Fibroblast of mammary gland (primary cell): ENCODE data around the gene DLG1.

Experiments used
- DNase-seq: peaks from one replicate; pipeline ENCODE4 v3.0.0-alpha.2; 2010; ENCODE audit warnings: low read depth
- H3K4me3 ChIP-seq: 2 replicates; pipeline ENCODE4 v1.5.1; 2011; ENCODE audit warnings: low read depth, mild to moderate bottlenecking, low read length, moderate library complexity; ENCODE audit not compliant: control insufficient read depth
- CTCF ChIP-seq: conservative IDR thresholded peaks from 2 replicates; pipeline ENCODE4 v1.5.1; 2011; ENCODE audit warnings: low read depth, low read length, inconsistent platforms; ENCODE audit not compliant: control insufficient read depth, insufficient read depth

The DLG1 gene

DNA sequence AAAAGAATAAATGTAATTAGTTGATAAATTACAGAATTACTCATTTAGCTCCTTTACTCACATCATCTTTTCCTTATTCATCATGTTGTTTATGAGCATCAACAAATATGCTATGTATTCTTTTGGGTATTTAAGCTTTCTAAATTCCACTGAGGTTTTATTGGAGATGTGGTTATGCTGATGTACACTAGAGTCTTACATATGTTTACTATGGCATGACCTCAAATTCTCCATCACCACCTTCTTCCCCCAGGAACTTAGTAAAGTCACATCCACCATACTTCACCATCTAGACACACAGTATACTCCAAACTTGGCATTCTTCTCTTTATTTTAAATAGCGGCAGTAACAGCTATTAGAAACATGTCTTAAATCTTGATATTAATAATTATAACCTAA, 194.6 kb downstream of the DLG1 start:
- peak; percentile 13 for DNase-seq
- no peak for TF ChIP-seq CTCF
- H3K4me3 ChIP-seq = no peak overlapping the region

DNA sequence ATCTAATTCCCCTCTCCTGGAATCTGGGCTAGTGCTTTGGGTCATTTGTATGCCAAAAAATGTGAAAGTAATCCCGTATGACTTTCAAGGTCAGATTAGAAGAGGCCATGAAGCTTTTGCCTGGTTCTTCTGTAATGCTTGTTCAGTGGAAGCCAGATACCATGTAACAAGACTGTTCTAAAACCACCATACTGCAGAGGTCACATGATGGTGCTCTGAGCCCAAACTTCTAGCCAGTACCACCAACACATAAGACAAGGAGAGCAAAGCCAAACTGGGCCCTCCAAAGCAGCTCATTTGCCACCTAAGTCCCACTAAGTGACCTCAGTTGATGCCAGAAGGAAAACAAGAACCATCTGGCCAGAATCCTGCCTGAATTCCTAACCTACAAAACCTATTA, 204.5 kb downstream of the DLG1 start:
- DNase-seq = no peak
- TF ChIP-seq CTCF = no peak
- H3K4me3 ChIP-seq = no peak overlapping the region

- no peak overlapping the region for H3K4me3 ChIP-seq
- DNase-seq = no peak
- TF ChIP-seq CTCF = no peak
These were observed 210.0 kb downstream of the DLG1 start for GRCh38 chr3:197088370-197088769.

- no peak for TF ChIP-seq CTCF
- no peak for DNase-seq
- H3K4me3 ChIP-seq = no peak overlapping the region
These were observed 213.3 kb downstream of the DLG1 start for GRCh38 chr3:197085137-197085536.

DNA sequence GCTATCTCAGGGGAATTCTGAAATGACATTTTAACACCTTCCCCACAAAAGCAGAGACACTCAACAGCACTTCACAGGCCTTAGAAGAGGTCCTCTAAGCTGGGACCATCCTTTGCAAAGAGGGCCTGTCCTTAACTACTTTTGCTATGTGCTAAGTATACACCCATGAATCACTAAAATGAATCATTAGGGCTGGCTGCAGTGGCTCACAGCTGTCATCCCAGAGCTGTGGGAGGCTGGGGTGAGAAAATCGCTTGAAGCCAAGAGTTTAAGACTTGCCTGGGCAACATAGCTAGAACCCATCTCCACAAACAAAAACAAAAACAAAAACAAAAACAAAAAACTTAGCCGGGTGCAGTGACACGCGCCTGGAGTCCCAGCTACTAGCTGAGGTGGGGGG, 214.9 kb downstream of the DLG1 start:
- no peak overlapping the region for H3K4me3 ChIP-seq
- no peak for TF ChIP-seq CTCF
- peak; percentile 90 for DNase-seq

GRCh38 chr3:197082871-197083270, 215.5 kb downstream of the DLG1 start:
- no peak for TF ChIP-seq CTCF
- peak; percentile 72 for DNase-seq
- no peak overlapping the region for H3K4me3 ChIP-seq

DNA sequence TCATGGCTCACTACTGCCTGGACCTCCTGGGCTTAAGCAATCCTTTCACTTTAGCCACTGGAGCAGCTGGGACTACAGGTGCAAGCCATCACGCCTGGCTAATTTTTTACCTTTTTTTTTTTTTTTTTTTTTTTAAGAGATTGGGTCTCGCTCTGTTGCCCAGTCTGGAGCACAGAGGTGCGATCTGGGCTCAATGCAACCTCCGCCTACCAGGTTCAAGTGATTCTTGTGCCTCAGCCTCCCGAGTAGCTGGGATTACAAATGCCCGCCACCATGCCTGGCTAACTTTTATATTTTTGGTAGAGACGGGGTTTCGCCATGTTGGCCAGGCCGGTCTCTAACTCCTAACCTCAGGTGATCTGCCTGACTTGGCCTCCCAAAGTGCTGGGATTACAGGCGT, 218.1 kb downstream of the DLG1 start:
- no peak for TF ChIP-seq CTCF
- no peak overlapping the region for H3K4me3 ChIP-seq
- DNase-seq = no peak
